Memory B cell (primary cell): ENCODE data around the gene TCF19.

Source experiments
- ATAC-seq: fragments of 150-1000 bp; cut with Tn5 transposase; 2 replicates; pipeline ENCODE4 v1.10.0; 2021; ENCODE audit warnings: low read depth, mild to moderate bottlenecking, moderate library complexity
- DNase-seq, 2 donors: peaks; one replicate each; pipeline ENCODE4 v3.0.0; 2022; ENCODE audit warnings: low spot score in 2 of 2
- H3K27ac Mint-ChIP-seq: one replicate; pipeline ENCODE4 v1.8.0; 2022; ENCODE audit warnings: mild to moderate bottlenecking, moderate library complexity, mixed read lengths
- H3K27me3 Mint-ChIP-seq: one replicate; pipeline ENCODE4 v1.8.0; 2022; ENCODE audit warnings: mixed read lengths
- H3K36me3 Mint-ChIP-seq: one replicate; pipeline ENCODE4 v1.8.0; 2022; ENCODE audit warnings: mild to moderate bottlenecking, mixed read lengths
- H3K4me1 Mint-ChIP-seq: one replicate; pipeline ENCODE4 v1.8.0; 2022; ENCODE audit warnings: mixed read lengths
- H3K4me3 Mint-ChIP-seq: one replicate; pipeline ENCODE4 v1.8.0; 2022; ENCODE audit warnings: mild to moderate bottlenecking, moderate library complexity, mixed read lengths
- H3K9me3 Mint-ChIP-seq: one replicate; pipeline ENCODE4 v1.8.0; 2022; ENCODE audit warnings: mixed read lengths

Gene TCF19

DNA sequence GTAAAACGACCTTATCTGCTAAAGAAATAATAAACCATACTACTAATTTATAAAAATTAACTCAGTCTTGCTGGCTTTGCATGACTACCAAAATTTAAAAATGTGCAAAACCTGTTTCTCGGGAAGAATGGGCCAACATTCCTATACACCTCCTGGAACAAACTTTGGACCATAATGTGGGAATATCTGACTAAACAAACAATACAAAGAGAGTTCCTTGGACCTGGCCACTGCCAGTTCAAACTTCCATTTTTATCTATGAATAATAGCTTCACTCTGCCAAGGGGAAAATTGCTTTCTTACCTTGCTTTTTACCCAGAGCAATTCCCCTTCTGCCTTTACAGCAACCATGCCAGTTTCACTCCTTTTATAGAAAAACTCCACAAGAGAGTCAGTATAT is 50.7 kb downstream of the TCF19 start:
- no peak for DNase-seq
- Mint-ChIP-seq H3K4me3 (no peak overlapping the region), H3K9me3 (no peaks in the 10 kb centered on the region), H3K27ac (no peak overlapping the region), H3K27me3 (peaks cover 3% of the 10 kb centered on the region), H3K4me1 (peaks cover 8% of the 10 kb centered on the region), H3K36me3 (peaks cover 2% of the 10 kb centered on the region)
- ATAC-seq, result no peak

- peaks cover 2% of the 10 kb centered on the region for H3K36me3 Mint-ChIP-seq
These were observed 51.7 kb downstream of the TCF19 start for GRCh38 chr6:31210123-31210522.

GRCh38 chr6:31210741-31211532 is 52.5 kb downstream of the TCF19 start:
- Mint-ChIP-seq H3K36me3 (peaks cover 2% of the 10 kb centered on the region), H3K27me3 (peaks cover 3% of the 10 kb centered on the region), H3K4me3 (no peak overlapping the region), H3K27ac (no peak overlapping the region), H3K4me1 (peaks cover 6% of the 10 kb centered on the region), H3K9me3 (no peaks in the 10 kb centered on the region)
- DNase-seq, result no peak
- ATAC-seq, result no peak

More at GRCh38 chr6:31210123-31210522, 51.7 kb downstream of the TCF19 start:
- no peak for DNase-seq
- Mint-ChIP-seq H3K9me3 (no peaks in the 10 kb centered on the region), H3K4me1 (peaks cover 8% of the 10 kb centered on the region), H3K27ac (no peak overlapping the region), H3K4me3 (no peak overlapping the region), H3K27me3 (peaks cover 3% of the 10 kb centered on the region)
- no peak for ATAC-seq
